LNCAP (cell line): ENCODE data around the gene BTBD6.

Experiments
- TF ChIP-seq, protein P1 (sequence below): fragments of 450-650 bp; IDR thresholded peaks from 2 replicates; pipeline ENCODE4 v1.5.1; 2017; ENCODE audit warnings: mild to moderate bottlenecking

The BTBD6 gene

DNA sequence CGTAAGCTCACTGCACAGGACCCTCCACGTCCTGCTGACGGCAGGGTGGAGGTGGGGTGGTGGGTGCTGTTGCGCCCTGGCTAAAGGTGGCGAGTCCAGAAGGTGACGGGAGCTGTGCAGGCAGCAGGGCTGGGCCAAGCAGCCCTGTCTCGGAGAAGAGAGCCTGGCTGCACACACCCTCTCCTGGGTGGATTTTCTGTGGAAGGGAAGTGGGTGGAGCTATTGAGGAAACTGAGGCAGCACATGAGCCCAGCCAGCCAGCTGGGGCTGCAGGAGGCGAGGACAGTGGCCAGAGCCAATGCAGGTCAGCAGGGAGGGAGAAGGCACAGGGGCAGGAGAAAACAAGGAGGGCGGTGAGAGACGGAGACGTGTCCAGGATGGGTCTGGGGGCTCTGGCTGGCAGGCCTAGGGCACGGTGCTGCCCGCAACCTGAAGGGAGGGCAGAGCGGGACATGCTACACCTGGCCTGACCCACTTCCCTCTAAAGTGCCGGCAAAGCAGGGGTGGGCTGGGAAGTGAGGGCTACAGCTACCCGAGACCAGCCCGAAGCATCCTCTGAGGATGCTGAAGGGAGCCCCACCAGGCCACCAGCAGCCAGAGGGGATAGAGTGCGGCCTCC, 20.5 kb downstream of the BTBD6 start:
- TF ChIP-seq, protein P1, sequence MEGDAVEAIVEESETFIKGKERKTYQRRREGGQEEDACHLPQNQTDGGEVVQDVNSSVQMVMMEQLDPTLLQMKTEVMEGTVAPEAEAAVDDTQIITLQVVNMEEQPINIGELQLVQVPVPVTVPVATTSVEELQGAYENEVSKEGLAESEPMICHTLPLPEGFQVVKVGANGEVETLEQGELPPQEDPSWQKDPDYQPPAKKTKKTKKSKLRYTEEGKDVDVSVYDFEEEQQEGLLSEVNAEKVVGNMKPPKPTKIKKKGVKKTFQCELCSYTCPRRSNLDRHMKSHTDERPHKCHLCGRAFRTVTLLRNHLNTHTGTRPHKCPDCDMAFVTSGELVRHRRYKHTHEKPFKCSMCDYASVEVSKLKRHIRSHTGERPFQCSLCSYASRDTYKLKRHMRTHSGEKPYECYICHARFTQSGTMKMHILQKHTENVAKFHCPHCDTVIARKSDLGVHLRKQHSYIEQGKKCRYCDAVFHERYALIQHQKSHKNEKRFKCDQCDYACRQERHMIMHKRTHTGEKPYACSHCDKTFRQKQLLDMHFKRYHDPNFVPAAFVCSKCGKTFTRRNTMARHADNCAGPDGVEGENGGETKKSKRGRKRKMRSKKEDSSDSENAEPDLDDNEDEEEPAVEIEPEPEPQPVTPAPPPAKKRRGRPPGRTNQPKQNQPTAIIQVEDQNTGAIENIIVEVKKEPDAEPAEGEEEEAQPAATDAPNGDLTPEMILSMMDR: no peak

DNA sequence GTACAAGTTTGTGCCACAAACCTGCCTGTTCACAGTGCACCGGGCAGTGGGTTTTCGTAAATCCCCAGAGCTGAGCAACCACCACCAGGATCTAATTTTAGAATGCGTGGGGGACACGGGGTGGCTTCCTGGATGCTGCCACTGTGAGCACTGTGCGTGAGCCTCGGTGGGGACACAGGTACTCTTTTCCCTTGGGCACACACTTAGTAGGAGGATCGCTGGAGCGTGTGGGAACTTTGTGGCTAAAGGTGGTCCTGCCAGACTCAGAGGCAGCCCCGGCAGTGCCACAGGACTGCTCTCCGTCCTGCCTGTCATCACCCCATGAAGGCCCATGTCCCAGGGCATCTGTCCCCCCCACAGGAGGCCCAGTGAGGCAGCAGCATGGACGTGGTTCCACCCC, 21.1 kb downstream of the BTBD6 start:
- TF ChIP-seq, protein P1: no peak

DNA sequence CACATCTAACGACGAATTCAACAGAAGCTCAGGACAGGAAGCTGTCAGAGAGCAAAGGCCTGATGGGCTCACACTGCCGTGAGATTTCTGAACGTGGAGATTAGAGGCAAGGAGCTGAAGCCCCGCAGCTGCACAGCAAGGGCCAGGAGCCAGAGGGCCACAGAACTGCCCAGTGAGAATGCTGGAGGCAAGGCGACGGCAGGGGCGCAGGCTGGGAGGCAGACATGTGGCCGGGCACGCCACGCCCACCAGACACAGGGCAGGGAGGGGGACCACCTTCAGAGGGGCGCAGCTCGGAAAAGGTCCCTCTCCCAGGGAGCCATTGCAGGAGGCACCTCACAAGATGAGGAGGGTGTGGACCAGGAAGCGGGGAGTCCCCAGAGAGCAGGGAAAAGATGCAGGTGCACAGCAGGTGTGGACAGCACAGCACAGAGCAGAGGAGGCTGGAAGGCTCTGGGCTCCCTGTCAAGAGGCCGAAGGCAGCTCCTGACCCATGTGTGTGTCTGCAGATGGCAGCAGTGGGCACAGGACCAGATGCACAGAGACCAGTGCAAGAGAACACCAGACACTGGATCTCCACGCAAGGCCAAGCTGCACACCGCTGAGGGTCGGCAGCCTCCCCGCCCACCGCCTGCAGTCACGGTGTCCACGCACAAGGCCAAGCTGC, 23.0 kb downstream of the BTBD6 start:
- TF ChIP-seq, protein P1: no peak

DNA sequence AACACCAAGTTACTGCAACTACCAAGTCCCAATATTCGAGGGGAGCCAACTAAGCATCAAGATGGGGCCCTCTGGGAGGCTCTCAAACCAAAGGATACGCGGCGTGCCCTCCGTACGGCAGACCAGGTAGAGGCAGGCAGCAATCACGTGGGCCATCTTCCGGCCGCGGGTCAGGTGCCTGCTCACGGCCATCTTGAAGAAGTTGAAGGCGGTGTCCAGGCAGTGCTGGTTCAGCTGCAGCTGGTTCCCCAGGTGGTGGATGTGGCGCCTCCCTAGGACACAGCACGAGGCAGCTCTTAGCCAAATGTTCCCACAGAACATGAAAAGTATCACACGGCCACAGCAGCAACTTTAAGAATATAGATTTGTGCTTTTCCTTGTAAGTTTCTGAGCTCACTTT, 24.3 kb downstream of the BTBD6 start:
- TF ChIP-seq, protein P1: no peak; the same call in 1 of the 2 replicates

DNA sequence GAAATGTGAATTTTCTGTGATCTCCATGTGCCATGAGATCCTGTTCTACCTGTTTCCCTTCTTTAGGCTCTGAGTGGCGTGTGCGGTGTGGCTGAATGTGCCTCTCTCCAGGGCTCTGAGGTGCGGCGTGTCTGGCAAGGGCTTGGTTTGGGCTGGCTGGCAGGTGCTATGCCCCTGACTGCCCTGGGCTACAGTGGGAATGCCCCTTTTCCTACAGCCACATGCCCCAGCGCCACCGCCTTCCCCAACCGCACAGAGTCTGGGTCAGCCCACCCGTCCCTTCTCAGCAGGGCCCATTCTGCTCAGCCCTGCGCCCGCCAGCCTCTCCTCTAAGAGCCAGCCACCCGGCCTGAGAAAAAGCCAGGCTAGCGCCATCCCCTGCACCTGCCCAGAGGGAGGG, 24.7 kb downstream of the BTBD6 start:
- TF ChIP-seq, protein P1: no peak

DNA sequence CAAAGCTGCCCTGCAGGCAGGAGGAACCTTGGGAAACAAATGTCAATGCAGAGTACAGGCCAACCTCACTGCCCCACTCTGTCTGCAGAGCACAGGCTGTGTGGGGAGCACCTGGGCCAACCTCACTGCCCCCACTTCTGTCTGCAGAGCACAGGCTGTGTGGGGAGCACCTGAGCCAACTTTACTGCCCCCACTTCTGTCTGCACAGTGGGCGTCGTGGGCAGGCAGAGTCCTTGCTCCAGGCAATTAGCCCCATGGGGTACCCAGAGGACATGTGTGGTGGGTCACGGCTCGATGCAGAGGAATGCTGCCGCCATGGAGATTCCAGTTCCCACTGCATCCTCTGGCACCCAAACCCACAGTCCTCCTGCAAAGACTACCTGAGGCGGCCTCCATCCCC, 26.3 kb downstream of the BTBD6 start:
- TF ChIP-seq, protein P1: no peak

DNA sequence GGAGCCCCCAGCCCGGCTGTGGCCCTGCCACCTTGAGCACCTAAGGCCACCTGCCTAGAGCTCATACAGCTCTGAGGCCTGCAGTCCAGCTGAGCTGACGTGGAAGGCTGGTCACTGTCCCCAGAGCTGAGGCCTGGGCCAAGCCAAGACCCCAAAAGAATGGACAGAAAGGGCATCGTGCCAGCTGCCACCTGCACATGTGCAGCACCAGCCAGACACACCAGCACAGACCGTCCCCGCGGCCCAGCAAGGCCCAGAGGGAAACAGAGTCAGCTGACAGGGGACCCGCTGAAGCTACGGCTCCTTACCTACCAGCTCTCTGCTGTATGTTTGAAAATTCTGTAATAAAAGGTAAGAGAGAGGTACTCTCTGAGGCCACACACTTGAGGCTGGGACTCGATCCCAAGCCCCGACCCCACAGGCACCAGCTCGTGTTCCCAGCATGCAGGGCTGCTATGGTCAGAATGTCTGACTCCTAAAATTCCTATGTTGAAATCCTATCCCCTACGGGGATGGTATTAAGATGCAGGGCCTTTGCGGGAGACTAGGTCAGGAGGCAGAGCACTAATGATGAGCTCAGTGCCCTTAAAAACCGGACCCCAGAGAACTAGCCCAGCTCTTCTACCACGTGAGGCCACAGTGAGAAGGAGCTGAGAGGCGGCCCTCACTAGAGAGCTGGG, 27.1 kb downstream of the BTBD6 start:
- TF ChIP-seq, protein P1: no peak
